ENCODE data around the gene SNX8.
"Not testable (repeated sequence)": the region's sequence is repeated elsewhere in the genome, so short reads cannot be mapped to it uniquely, and the experiment has no call there.

GRCh38 chr7:2303520-2303919, 10.7 kb downstream of the SNX8 start:
- not testable (repeated sequence) for TF ChIP-seq CTCF (IDR thresholded peaks at IDR 0.05; ENCODE audit: poor library complexity, severe bottlenecking); REST (IDR thresholded peaks at IDR 0.05; ENCODE audit: borderline replicate concordance); POLR2AphosphoS5 (IDR thresholded peaks at IDR 0.05); EP300 (conservative IDR thresholded peaks at IDR 0.05; ENCODE audit: poor library complexity, severe bottlenecking); TAF1 (IDR thresholded peaks at IDR 0.05; ENCODE audit: low read depth); SMC3 (conservative IDR thresholded peaks at IDR 0.05; ENCODE audit: poor library complexity); MXI1 (conservative IDR thresholded peaks at IDR 0.05; ENCODE audit: poor library complexity, severe bottlenecking); EZH2 (IDR thresholded peaks at IDR 0.05; ENCODE audit: borderline replicate concordance, insufficient read depth, low read length, poor library complexity, severe bottlenecking); RAD21 (conservative IDR thresholded peaks at IDR 0.05)

Measured in neural cell (in vitro differentiated cells).